GM21423 (cell line): ENCODE data around the gene ZNF879.

ENCODE experiments used
- ATAC-seq: cut with Tn5 transposase; IDR thresholded peaks from one replicate; pipeline ENCODE4 v1.9.1; 2021; ENCODE audit warnings: mild to moderate bottlenecking, moderate library complexity; ENCODE audit not compliant: unreplicated experiment

The ZNF879 gene

GRCh38 chr5:179023528-179024189, at the start of gene ZNF879:
TSS of gene ZNF879 (plus strand) at chr5:179023804. CDS start at chr5:179025005, 1,201 bp downstream.
- peak; percentile 95 for ATAC-seq

GRCh38 chr5:178981381-178981780, 42.2 kb upstream of the ZNF879 start:
- ATAC-seq = no peak

- ATAC-seq = no peak
Observed at GRCh38 chr5:178982941-178983340, 40.7 kb upstream of the ZNF879 start.

GRCh38 chr5:178983728-178984127, 39.9 kb upstream of the ZNF879 start:
- no peak for ATAC-seq

- no peak for ATAC-seq
Observed at GRCh38 chr5:178984145-178985072, 39.2 kb upstream of the ZNF879 start.

- ATAC-seq = no peak
Observed at GRCh38 chr5:178986326-178986960, 37.2 kb upstream of the ZNF879 start.

- no peak for ATAC-seq
Observed at GRCh38 chr5:178988436-178989220, 35.0 kb upstream of the ZNF879 start.

GRCh38 chr5:178989311-178989710, 34.3 kb upstream of the ZNF879 start:
- no peak for ATAC-seq

GRCh38 chr5:178990491-178990890, 33.1 kb upstream of the ZNF879 start:
- no peak for ATAC-seq

GRCh38 chr5:178991190-178992145, 32.1 kb upstream of the ZNF879 start:
- ATAC-seq = no peak

GRCh38 chr5:178992291-178992895, 31.2 kb upstream of the ZNF879 start:
- no peak for ATAC-seq

- ATAC-seq = no peak
Observed at GRCh38 chr5:178993236-178993765, 30.3 kb upstream of the ZNF879 start.

- no peak for ATAC-seq
Observed at GRCh38 chr5:178993955-178994579, 29.5 kb upstream of the ZNF879 start.

GRCh38 chr5:178994580-178995340, 28.8 kb upstream of the ZNF879 start, which contains the start of gene GRM6:
TSS of gene GRM6 (minus strand) at chr5:178995320. CDS start at chr5:178994944, 376 bp downstream.
- ATAC-seq = no peak

GRCh38 chr5:178995341-178995690, 28.3 kb upstream of the ZNF879 start:
- ATAC-seq = no peak

GRCh38 chr5:178996156-178996555, 27.4 kb upstream of the ZNF879 start:
- ATAC-seq = no peak

GRCh38 chr5:178997191-178997590, 26.4 kb upstream of the ZNF879 start:
- no peak for ATAC-seq

GRCh38 chr5:178998441-178998840, 25.2 kb upstream of the ZNF879 start:
- ATAC-seq = no peak
